OCI-M2 (cell line): ENCODE data around the gene GRIA1.

Experiments
- DNase-seq: peaks from one replicate; lab custom pipeline; 2025; ENCODE audit not compliant: unreplicated experiment; lab: John Stamatoyannopoulos, UW

Gene GRIA1

GRCh38 chr5:153654504-153655200, 164.2 kb downstream of the GRIA1 start:
- no peak for DNase-seq

- no peak for DNase-seq
These were observed 164.7 kb downstream of the GRIA1 start for GRCh38 chr5:153655201-153655510.

GRCh38 chr5:153658149-153658548, 167.7 kb downstream of the GRIA1 start:
- DNase-seq = no peak

GRCh38 chr5:153658606-153659005, 168.1 kb downstream of the GRIA1 start:
- no peak for DNase-seq

GRCh38 chr5:153659039-153659736, 168.7 kb downstream of the GRIA1 start:
- no peak for DNase-seq

- DNase-seq = no peak
These were observed 170.4 kb downstream of the GRIA1 start for GRCh38 chr5:153660919-153661318.

GRCh38 chr5:153661897-153662296, 171.4 kb downstream of the GRIA1 start:
- DNase-seq = no peak

GRCh38 chr5:153670101-153670500, 179.6 kb downstream of the GRIA1 start:
- no peak for DNase-seq

GRCh38 chr5:153671653-153672346, 181.3 kb downstream of the GRIA1 start:
- no peak for DNase-seq

- no peak for DNase-seq
These were observed 182.0 kb downstream of the GRIA1 start for GRCh38 chr5:153672347-153673090.

- DNase-seq = no peak
These were observed 183.9 kb downstream of the GRIA1 start for GRCh38 chr5:153674356-153674755.

- no peak for DNase-seq
These were observed 185.9 kb downstream of the GRIA1 start for GRCh38 chr5:153676406-153676805.

GRCh38 chr5:153676821-153677220, 186.4 kb downstream of the GRIA1 start:
- no peak for DNase-seq

GRCh38 chr5:153678617-153679329, 188.3 kb downstream of the GRIA1 start:
- DNase-seq = no peak

- no peak for DNase-seq
These were observed 199.8 kb downstream of the GRIA1 start for GRCh38 chr5:153690236-153690635.

- DNase-seq = no peak
These were observed 205.8 kb downstream of the GRIA1 start for GRCh38 chr5:153696256-153696655.

- no peak for DNase-seq
These were observed 208.6 kb downstream of the GRIA1 start for GRCh38 chr5:153699035-153699434.

GRCh38 chr5:153700940-153701339, 210.5 kb downstream of the GRIA1 start:
- no peak for DNase-seq

GRCh38 chr5:153702265-153702664, 211.8 kb downstream of the GRIA1 start:
- no peak for DNase-seq

- no peak for DNase-seq
These were observed 213.6 kb downstream of the GRIA1 start for GRCh38 chr5:153704110-153704509.

GRCh38 chr5:153707626-153708025, 217.2 kb downstream of the GRIA1 start:
- no peak for DNase-seq
